Ammon's horn (tissue), 1 donor: ENCODE data around the gene KCNC2.

Experiments
- DNase-seq: peaks from one replicate; pipeline ENCODE4 v3.0.0-alpha.2; 2016; ENCODE audit warnings: low spot score

Gene KCNC2

GRCh38 chr12:75161488-75161887, 48.2 kb downstream of the KCNC2 start:
- DNase-seq: no peak

- DNase-seq: no peak
These were observed 52.3 kb downstream of the KCNC2 start for GRCh38 chr12:75157385-75157784.

- DNase-seq: no peak
These were observed 53.7 kb downstream of the KCNC2 start for GRCh38 chr12:75155962-75156361.

GRCh38 chr12:75154388-75154787, 55.3 kb downstream of the KCNC2 start:
- DNase-seq: peak; percentile 30

- no peak for DNase-seq
These were observed 70.4 kb downstream of the KCNC2 start for GRCh38 chr12:75139196-75139595.

GRCh38 chr12:75137896-75138295, 71.7 kb downstream of the KCNC2 start:
- no peak for DNase-seq

- no peak for DNase-seq
These were observed 74.6 kb downstream of the KCNC2 start for GRCh38 chr12:75135026-75135425.

GRCh38 chr12:75130811-75131210, 78.8 kb downstream of the KCNC2 start:
- DNase-seq: no peak

- no peak for DNase-seq
These were observed 80.4 kb downstream of the KCNC2 start for GRCh38 chr12:75129275-75129674.

GRCh38 chr12:75121036-75121705, 88.5 kb downstream of the KCNC2 start:
- no peak for DNase-seq

- DNase-seq: no peak
These were observed 89.3 kb downstream of the KCNC2 start for GRCh38 chr12:75120311-75120711.

GRCh38 chr12:75116646-75117198, 92.9 kb downstream of the KCNC2 start:
- DNase-seq: peak; percentile 10

GRCh38 chr12:75115748-75116147, 93.9 kb downstream of the KCNC2 start:
- no peak for DNase-seq

GRCh38 chr12:75103822-75104221, 105.8 kb downstream of the KCNC2 start:
- DNase-seq: no peak

- no peak for DNase-seq
These were observed 107.9 kb downstream of the KCNC2 start for GRCh38 chr12:75101781-75102180.

- no peak for DNase-seq
These were observed 110.4 kb downstream of the KCNC2 start for GRCh38 chr12:75099210-75099609.

GRCh38 chr12:75097003-75097402, 112.6 kb downstream of the KCNC2 start:
- DNase-seq: no peak

- DNase-seq: no peak
These were observed 122.0 kb downstream of the KCNC2 start for GRCh38 chr12:75087654-75088053.

GRCh38 chr12:75086091-75087038, 123.3 kb downstream of the KCNC2 start:
- peak; percentile 4 for DNase-seq

- DNase-seq: no peak
These were observed 128.3 kb downstream of the KCNC2 start for GRCh38 chr12:75081305-75081704.

- DNase-seq: peak; percentile 4
These were observed 129.1 kb downstream of the KCNC2 start for GRCh38 chr12:75080582-75080981.

- no peak for DNase-seq
These were observed 144.2 kb downstream of the KCNC2 start for GRCh38 chr12:75065482-75065881.

- DNase-seq: no peak
These were observed 146.9 kb downstream of the KCNC2 start for GRCh38 chr12:75062691-75063090.
